Measurements from ENCODE around the gene LRRC72. TPM values are rescaled to one million over a fixed set of nuclear protein-coding genes. Genes with fewer than 3 reads are reported as not detected.

LRRC72 gene
- not detected for total RNA-seq

DNA sequence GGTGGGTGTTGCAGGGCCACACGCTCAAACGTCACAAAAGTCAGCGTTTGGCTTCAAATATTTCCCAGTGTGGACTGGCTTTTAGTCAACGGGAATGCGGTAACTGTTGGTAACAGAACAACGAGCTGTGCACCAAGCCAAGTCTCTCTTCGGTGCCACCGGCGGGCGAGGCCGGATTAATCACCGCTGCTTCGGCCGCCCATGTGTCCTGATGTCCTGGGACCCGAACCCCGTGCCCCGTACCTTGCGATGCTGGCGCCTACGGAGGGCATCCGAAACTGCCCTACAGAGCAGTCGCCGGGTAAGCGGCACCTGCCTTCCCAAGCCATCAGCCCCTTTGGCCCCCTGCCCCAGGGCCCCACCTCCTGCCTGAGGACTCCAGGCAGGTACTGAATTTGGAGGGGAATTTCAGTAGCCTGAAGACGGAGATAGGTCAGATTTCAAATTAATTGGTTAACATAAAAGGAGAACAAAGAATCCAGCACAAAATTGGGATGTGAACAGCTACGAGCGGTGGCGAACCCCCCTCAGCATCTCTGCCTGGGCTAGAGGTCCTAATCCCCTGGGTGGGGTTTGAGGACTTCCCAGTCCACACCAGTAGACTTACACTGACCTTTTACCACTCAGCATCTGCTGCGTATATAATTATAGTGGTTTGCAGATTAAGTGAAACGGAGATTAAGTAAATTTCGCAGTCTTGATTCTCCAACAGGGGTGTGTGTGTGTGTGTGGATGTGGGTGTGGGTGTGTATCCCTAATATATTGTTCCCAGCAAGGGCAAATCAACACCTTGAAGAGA, at the start of gene LRRC72:
Gene LRRC72 (plus strand): TSS at position 84 of the 799 bp plus-strand sequence. CDS start 128 bp downstream, at position 212.
- DNase-seq (ENCODE audit: low spot score in 2 of 2): no peak
- Histone ChIP-seq H3K4me3 (no peak within 1 kb of the TSS), H3K27me3 (no peaks in the 10 kb centered on the region), H3K9me3 (no peaks in the 10 kb centered on the region), H3K27ac (no peak within 1 kb of the TSS), H3K36me3 (no peaks in the 10 kb centered on the region), H3K4me1 (no peaks in the 10 kb centered on the region)
- no peak for TF ChIP-seq POLR2A (IDR thresholded peaks at IDR 0.05)
- no peak for TF ChIP-seq POLR2AphosphoS5 (IDR thresholded peaks at IDR 0.05)
- no peak for TF ChIP-seq EP300 (IDR thresholded peaks at IDR 0.05)
- no peak for TF ChIP-seq CTCF (IDR thresholded peaks at IDR 0.05)
- 96% methylated on average over 31 of the region's 31 CpGs for WGBS

DNA sequence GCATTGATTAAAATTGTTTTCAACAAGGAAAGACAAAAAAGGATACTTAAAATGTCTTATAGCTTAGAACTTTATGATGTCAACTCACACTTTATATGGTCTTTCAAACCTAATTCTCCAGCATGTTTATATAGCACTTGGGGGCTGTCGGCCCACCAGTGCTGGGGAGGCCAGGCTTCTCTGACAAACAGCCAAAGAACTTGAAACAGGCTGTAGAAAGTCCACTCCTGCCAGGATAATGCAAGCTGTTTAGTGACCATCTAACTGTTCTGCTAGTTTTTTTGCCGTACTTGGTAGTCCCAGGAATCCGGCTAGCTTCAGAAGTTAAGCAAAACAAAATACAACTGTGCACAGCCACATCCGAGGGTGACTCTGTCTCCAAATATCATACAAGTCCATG, 47.5 kb upstream of the LRRC72 start:
- Histone ChIP-seq H3K9me3 (no peaks in the 10 kb centered on the region), H3K36me3 (no peaks in the 10 kb centered on the region), H3K27ac (no peak overlapping the region), H3K4me1 (no peaks in the 10 kb centered on the region), H3K4me3 (no peak overlapping the region), H3K27me3 (no peaks in the 10 kb centered on the region)
- WGBS: 82% methylated on average over 4 of the region's 4 CpGs
- TF ChIP-seq POLR2AphosphoS5 (IDR thresholded peaks at IDR 0.05): no peak
- TF ChIP-seq CTCF (IDR thresholded peaks at IDR 0.05): no peak
- TF ChIP-seq EP300 (IDR thresholded peaks at IDR 0.05): no peak
- no peak for TF ChIP-seq POLR2A (IDR thresholded peaks at IDR 0.05)
- DNase-seq (ENCODE audit: low spot score in 2 of 2): no peak

- Histone ChIP-seq H3K4me3 (no peak overlapping the region), H3K36me3 (no peaks in the 10 kb centered on the region), H3K9me3 (no peaks in the 10 kb centered on the region), H3K27me3 (no peaks in the 10 kb centered on the region), H3K4me1 (no peaks in the 10 kb centered on the region), H3K27ac (no peak overlapping the region)
- TF ChIP-seq POLR2A (IDR thresholded peaks at IDR 0.05): no peak
- TF ChIP-seq EP300 (IDR thresholded peaks at IDR 0.05): no peak
- no peak for TF ChIP-seq POLR2AphosphoS5 (IDR thresholded peaks at IDR 0.05)
- TF ChIP-seq CTCF (IDR thresholded peaks at IDR 0.05): no peak
- 64% methylated on average over 7 of the region's 7 CpGs for WGBS
- no peak for DNase-seq (ENCODE audit: low spot score in 2 of 2)
Observed at GRCh38 chr7:16479591-16479990, 47.0 kb upstream of the LRRC72 start.

DNA sequence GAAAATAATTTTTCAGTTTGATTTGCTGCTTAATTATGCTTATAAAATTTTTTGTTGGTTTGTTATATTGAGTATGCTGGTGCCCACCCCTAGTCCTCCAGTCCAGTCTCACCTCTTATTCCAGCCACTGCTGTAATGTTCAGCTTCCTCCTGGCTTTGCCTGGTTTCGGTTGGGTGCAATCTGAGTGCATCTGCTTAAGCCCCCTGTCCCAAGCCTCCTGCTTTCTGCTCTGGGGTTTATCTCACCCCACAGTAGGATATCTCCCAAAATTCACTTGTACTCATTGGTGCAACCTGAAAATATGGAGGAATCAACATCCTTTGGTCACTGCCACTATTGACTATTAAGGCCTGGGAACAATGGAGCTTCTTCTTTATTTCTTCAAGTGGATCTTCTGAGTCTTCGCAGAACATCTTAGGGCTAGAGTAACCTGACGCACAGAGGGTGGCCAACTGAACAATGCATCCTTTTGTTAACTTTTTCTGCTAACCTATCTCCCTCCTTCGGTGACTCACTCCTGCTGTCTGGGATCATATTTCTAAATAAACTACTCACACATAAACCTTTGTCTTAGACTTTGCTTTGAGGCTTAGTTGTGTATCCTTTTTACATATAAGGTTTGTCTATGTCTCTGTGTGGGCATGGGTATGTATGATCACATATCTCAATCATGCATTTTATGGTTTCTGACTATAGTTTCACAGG, 42.0 kb upstream of the LRRC72 start:
- TF ChIP-seq CTCF (IDR thresholded peaks at IDR 0.05) (no peak), EP300 (IDR thresholded peaks at IDR 0.05) (no peak), POLR2AphosphoS5 (IDR thresholded peaks at IDR 0.05) (no peak), POLR2A (IDR thresholded peaks at IDR 0.05) (no peak)
- Histone ChIP-seq H3K27me3 (no peaks in the 10 kb centered on the region), H3K4me3 (no peak overlapping the region), H3K36me3 (no peaks in the 10 kb centered on the region), H3K27ac (peak overlapping the region; percentile 74), H3K4me1 (no peaks in the 10 kb centered on the region), H3K9me3 (no peaks in the 10 kb centered on the region)
- DNase-seq (ENCODE audit: low spot score in 2 of 2): no peak
- 78% methylated on average over 4 of the region's 4 CpGs for WGBS

DNA sequence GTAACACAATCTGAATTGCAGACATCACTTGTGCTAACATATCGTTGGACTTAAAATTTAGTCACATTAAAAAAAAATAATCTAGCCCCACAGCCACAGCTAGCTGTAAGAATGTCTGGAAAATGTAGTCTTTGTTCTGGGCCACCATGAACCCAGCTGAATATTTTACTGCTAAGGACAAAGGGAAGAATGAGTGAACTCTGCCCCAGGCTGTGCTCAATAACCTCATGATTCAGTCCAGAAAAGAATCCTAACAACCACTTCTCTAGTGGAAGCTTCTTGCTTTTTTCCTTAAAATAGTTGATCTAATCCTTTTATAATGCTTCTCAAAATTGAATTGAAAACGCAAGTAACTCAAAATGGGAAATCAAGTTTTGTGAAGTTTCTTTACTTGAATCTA, 35.5 kb upstream of the LRRC72 start:
- Histone ChIP-seq H3K36me3 (no peaks in the 10 kb centered on the region), H3K27me3 (no peaks in the 10 kb centered on the region), H3K27ac (no peak overlapping the region), H3K9me3 (no peaks in the 10 kb centered on the region), H3K4me1 (no peaks in the 10 kb centered on the region), H3K4me3 (no peak overlapping the region)
- no peak for DNase-seq (ENCODE audit: low spot score in 2 of 2)
- 81% methylated on average over 2 of the region's 2 CpGs for WGBS
- no peak for TF ChIP-seq EP300 (IDR thresholded peaks at IDR 0.05)
- no peak for TF ChIP-seq CTCF (IDR thresholded peaks at IDR 0.05)
- no peak for TF ChIP-seq POLR2AphosphoS5 (IDR thresholded peaks at IDR 0.05)
- no peak for TF ChIP-seq POLR2A (IDR thresholded peaks at IDR 0.05)

Measured in suprapubic skin (tissue), 4 donors.